GM19397 (cell line): ENCODE measurements around the gene CBL.
"Not testable (repeated sequence)": the region's sequence is repeated elsewhere in the genome, so short reads cannot be mapped to it uniquely, and the experiment has no call there.

Experiments used
- ATAC-seq: cut with Tn5 transposase; IDR thresholded peaks from one replicate; pipeline ENCODE4 v1.9.1; 2021; ENCODE audit warnings: mild to moderate bottlenecking, moderate library complexity; ENCODE audit not compliant: unreplicated experiment

Gene CBL

GRCh38 chr11:119184399-119184798 is 21.7 kb upstream of the CBL start:
- ATAC-seq = not testable (repeated sequence)

DNA sequence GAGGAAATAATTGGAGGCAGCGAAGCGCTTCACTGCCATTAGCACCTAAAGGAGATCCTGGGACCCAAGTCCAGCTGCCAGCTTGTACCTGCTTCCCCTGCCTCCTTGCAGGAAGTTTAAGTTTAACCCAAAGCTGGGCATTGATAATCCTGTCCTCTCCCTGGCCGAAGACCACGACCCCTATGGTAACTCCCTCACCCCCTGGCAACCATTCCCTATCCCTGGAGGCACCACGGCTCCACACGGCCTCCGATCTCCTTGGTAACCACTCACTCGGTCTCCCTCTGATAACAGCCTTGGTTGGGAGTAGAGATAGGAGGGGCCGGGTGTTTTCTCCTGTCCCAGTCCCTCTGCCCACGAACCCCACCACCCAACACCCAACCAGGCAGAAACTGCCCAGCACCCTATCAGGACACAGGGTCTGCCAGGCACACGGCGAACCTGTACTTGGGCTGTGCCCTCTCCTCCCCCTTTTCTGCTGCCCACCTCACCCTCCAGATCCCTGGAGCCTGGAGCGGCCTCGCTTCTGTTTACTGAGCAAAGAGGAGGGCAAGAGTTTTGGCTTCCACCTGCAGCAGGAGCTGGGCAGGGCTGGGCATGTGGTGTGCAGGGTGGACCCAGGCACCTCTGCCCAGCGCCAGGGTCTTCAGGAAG is 20.0 kb upstream of the CBL start:
- ATAC-seq = no peak

DNA sequence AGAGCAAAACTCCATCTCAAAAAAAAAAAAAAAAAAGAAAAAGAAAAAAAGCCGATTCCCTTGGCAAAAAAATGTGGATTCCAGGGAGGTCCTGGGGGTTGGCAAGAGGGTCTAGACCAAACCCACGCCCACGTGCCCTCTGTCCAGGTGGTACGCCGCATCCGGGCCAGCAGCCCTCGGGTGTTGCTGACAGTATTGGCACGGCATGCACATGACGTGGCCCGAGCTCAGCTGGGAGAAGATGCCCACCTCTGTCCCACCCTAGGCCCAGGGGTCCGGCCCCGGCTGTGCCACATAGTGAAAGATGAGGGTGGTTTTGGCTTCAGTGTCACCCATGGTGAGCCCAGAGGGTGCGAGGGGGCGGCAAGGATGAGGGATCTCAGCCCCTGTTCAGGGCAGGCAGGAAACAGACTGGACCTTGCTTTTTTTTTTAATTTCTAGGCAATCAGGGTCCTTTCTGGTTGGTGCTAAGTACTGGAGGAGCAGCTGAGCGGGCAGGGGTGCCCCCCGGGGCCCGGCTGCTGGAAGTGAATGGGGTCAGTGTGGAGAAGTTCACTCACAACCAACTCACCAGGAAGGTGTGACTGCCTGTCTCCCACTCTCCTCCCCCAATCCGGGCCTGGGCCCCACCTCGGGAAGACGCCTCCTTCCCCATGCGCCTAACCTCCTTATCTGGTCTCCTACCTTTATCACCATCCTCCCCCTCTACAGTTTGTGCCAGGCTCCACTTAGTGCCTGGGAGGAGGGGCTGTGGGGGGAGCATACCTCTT is 18.8 kb upstream of the CBL start:
- no peak for ATAC-seq

DNA sequence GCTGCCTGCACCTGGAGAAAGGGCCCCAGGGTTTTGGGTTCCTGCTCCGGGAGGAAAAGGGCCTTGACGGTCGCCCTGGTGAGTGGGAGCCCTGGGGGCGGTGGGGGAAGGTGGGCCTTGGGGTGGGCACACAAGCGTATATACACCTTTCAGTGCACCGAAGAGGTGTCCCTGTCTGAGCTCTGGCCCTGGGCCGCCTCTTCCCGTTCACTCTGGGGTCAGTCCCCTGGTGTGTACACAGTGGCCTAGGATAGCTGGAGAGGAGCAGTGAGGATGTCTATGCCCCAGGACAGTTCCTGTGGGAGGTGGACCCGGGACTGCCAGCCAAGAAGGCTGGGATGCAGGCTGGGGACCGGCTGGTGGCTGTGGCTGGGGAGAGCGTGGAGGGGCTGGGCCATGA is 18.1 kb upstream of the CBL start:
- no peak for ATAC-seq

DNA sequence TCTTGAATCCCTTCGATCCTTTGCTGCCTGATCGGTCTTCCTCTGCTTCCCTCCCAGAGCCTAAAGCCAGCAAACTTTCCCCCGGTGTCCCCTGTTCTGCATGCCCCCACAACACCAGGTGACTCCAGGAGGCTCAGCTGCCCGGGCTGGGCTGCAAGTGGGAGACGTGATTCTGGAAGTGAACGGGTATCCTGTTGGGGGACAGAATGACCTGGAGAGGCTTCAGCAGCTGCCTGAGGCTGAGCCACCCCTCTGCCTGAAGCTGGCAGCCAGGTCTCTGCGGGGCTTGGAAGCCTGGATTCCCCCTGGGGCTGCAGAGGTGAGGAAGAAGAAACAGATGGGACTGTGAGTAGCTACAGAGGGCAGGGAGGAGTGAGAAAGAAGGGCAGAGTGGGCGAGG is 17.3 kb upstream of the CBL start:
- ATAC-seq = no peak

GRCh38 chr11:119189393-119189792 is 16.7 kb upstream of the CBL start:
- no peak for ATAC-seq

- no peak for ATAC-seq
These were observed 15.6 kb upstream of the CBL start for GRCh38 chr11:119190531-119190930.

- not testable (repeated sequence) for ATAC-seq
These were observed 14.9 kb upstream of the CBL start for GRCh38 chr11:119191265-119191664.

GRCh38 chr11:119192111-119192510 is 14.0 kb upstream of the CBL start:
- ATAC-seq = no peak

DNA sequence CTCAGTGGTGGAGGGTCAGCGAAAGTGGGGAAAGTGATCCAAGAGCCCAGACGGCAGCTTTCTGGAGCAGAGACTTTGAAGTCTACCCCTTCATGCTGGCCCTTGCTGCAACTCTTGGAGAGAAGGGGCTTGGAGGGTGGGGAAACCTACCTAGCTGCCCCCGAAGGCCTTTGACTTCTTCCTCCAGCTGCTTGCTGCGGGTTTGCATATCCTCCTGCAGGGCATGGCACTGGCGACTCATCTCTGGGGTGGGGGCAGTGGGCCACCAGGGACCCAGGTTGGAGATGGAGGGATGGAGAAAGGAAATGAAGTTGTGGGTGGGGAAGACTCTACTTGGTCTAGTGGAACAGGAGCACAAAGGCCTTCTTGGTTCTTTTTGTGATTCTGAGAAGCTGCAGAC is 13.1 kb upstream of the CBL start:
- no peak for ATAC-seq

DNA sequence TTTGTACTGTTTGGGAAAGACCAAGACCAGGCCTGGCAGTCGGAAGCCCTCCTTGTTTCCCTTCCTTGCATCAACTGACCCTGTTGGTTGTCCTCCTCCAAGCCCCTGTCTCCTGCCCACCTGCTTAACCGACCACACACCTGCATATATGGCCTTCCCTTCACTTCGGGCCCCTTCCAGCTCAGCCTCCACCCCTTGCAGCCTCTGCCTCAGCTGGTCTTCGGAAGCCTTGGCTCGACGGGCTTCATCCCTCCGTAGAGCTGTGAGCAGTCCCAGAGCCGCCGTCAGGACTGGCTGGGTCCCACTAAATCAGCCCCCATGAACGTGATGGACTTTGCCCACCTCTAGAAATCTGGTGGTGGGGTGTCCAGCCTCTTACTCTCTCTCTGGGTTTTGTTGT is 12.5 kb upstream of the CBL start:
- ATAC-seq = no peak

- no peak for ATAC-seq
These were observed 11.2 kb upstream of the CBL start for GRCh38 chr11:119194811-119195440.

DNA sequence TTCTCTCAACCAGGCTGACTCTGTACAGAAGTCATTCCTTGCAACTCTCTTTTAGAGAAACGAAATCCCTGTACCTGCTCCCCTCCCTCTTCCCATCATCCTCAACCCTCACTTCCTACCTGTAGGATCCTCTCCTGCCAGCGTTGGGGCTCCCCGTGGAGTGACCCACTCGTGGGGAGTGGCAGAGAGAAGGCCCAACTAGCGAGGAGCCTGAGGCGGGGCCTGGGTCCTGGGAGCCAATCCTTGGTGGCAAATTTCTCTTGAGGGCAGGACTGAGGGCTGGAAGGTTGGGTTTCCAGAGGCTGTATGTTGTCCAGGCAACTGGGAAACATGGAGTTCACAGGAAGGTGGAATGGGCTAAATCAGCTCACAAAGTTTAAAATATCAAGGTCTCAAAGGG is 10.5 kb upstream of the CBL start:
- no peak for ATAC-seq

- peak; percentile 44 for ATAC-seq
These were observed 9.2 kb upstream of the CBL start for GRCh38 chr11:119196833-119197483.

DNA sequence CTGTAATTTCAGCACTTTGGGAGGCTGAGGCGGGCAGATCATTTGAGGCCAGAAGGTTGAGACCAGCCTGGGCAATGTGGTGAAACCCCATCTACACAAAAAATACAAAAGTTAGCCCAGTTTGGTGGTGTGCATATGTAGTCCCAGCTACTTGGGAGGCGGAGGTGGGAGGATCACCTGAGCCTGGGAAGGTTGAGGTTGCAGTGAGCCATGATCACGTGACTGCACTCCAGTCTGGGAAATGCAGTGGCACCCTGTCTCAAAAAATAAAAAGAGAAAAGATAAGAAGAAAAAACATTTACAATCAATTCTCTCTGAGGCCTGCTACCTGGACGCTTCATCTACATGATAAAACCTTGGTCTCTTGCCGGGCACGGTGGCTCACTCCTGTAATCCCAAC is 7.2 kb upstream of the CBL start:
- no peak for ATAC-seq

- ATAC-seq = not testable (repeated sequence)
These were observed 4.9 kb upstream of the CBL start for GRCh38 chr11:119201236-119201635.

DNA sequence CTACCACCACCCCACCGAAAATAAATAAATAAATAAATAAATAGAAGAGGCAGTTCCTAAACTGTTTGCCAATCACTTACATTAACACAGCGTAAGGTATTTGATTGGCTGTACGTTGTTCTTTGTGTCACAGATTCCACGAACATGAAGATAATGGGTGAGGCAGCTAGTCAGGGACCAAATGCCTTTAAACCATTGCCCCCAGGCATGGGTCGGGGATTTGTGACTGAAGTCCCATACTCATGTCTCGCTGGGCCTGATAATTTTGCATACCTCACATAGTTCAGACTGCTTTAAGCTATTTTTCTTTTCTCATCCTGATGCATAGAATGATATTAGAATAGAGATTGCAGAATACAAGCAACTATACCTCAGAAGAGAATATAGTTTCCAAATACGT is 3.6 kb upstream of the CBL start:
- ATAC-seq = no peak

GRCh38 chr11:119204066-119204465 is 2.1 kb upstream of the CBL start:
- ATAC-seq = no peak

- ATAC-seq = no peak
These were observed 1.1 kb upstream of the CBL start for GRCh38 chr11:119205080-119205479.

DNA sequence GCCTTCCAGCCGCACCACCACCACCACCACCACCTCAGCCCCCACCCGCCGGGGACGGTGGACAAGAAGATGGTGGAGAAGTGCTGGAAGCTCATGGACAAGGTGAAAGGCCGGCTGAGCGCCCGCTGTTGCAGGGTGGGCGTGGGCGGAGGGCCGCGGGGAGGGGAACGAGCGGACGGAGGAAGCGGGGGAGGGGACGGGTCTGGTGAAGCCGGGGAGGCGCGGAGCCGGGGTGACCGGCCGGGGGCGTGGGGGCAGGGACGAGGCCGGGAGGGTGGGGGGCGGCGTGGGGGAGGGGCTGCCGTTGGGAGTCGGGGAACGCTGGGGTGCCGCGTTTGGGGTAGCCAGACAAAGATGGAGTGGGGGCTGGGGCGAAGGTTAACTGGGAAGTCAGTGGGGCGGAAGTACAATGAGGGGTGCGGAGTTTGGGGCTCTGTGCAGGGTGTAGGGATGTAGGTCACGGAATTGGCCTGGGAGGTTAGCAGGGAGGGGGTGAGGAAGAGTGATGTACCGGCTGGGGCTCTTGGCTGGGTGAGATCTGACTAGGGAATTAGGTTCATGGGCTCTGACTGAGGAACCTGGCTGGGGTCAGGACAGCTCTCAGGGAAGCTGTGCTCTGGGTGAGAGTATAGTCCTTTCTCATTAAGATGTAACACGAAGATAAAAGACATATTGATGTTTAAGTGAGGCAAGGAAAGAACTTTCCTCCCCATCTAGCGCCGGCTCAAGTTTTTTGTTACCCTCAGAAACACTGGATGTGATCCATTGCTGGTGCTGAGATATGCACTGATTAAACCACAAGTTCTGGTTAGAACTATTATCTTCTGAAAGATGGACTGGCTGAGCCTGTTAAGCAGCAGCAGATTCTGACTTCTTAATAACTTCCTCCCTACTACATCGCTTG is 624 bp downstream of the CBL start:
- ATAC-seq = peak; percentile 26
